Lower leg skin (tissue), 3 donors: ENCODE data around the gene ATP4B.

Experiments
- POLR2A ChIP-seq, 2 donors: fragments of 450-650 bp; IDR thresholded peaks; one replicate each; pipeline ENCODE4 v1.6.1; 2016 to 2017; ENCODE audit warnings: antibody characterized with exemption in 2 of 2, mild to moderate bottlenecking in 1 of 2, moderate library complexity in 1 of 2
- TF ChIP-seq, protein P1 (sequence below), 3 donors: fragments of 450-650 bp; IDR thresholded peaks; one replicate each; pipeline ENCODE4 v1.5.1; 2016; ENCODE audit warnings: antibody characterized with exemption in 3 of 3, mild to moderate bottlenecking in 3 of 3, moderate library complexity in 2 of 3

DNA sequence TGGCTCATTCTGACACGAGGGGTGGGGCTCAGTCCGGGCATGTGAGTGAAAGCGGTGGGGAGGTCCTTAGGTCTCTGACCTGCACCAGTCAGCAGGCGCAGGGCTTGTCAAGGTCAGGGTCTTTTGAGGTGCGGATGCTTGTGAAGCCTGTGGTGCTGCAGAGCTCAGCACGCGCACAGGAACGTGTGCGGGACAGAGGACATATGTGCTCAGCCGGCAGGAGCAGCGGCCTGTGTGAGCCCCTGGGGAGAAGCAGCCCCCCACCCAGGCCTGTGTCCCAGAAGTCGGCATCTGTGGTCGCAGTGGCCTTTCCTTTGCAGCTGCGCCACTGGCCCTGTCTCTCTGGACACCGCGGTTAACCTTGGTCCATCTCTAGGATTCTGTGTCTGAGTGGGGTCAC is 30.9 kb downstream of the ATP4B start:
- TF ChIP-seq, protein P1, sequence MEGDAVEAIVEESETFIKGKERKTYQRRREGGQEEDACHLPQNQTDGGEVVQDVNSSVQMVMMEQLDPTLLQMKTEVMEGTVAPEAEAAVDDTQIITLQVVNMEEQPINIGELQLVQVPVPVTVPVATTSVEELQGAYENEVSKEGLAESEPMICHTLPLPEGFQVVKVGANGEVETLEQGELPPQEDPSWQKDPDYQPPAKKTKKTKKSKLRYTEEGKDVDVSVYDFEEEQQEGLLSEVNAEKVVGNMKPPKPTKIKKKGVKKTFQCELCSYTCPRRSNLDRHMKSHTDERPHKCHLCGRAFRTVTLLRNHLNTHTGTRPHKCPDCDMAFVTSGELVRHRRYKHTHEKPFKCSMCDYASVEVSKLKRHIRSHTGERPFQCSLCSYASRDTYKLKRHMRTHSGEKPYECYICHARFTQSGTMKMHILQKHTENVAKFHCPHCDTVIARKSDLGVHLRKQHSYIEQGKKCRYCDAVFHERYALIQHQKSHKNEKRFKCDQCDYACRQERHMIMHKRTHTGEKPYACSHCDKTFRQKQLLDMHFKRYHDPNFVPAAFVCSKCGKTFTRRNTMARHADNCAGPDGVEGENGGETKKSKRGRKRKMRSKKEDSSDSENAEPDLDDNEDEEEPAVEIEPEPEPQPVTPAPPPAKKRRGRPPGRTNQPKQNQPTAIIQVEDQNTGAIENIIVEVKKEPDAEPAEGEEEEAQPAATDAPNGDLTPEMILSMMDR (IDR thresholded peaks at IDR 0.05): no peak
- TF ChIP-seq POLR2A (IDR thresholded peaks at IDR 0.05): no peak
